ENCODE results near the gene LHFPL6.

DNA sequence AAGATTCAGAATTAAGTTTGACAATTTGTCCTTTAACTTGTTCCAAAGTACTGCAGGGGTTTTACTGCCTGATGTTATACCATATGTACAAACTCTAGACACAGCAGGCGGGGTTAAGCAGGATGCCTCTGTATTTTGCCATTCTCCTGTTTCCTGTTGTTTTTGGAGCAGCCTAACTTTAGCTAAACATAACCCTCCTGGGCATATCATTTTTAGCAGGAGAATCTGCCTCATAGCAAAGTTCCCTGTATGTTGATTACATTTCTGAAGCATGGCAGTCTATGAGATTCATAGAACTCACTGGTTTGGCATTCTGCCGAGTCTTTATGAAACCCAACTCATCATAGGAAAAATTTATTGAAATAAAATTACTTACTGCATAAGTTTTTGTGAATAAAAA lies 5.2 kb downstream of the LHFPL6 start:
- TF ChIP-seq, protein P1, sequence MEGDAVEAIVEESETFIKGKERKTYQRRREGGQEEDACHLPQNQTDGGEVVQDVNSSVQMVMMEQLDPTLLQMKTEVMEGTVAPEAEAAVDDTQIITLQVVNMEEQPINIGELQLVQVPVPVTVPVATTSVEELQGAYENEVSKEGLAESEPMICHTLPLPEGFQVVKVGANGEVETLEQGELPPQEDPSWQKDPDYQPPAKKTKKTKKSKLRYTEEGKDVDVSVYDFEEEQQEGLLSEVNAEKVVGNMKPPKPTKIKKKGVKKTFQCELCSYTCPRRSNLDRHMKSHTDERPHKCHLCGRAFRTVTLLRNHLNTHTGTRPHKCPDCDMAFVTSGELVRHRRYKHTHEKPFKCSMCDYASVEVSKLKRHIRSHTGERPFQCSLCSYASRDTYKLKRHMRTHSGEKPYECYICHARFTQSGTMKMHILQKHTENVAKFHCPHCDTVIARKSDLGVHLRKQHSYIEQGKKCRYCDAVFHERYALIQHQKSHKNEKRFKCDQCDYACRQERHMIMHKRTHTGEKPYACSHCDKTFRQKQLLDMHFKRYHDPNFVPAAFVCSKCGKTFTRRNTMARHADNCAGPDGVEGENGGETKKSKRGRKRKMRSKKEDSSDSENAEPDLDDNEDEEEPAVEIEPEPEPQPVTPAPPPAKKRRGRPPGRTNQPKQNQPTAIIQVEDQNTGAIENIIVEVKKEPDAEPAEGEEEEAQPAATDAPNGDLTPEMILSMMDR (IDR thresholded peaks at IDR 0.05) = no peak
- no peak for TF ChIP-seq POLR2A (IDR thresholded peaks at IDR 0.05)

Data from Peyer's patch (tissue), 4 donors.